Epithelial cell of proximal tubule (primary cell): ENCODE data around the gene C9orf43. TPM values are rescaled to one million over a fixed set of nuclear protein-coding genes. Genes with fewer than 3 reads are reported as not detected.
A peak's percentile ranks its signal among the peaks of the same experiment; 100 is the strongest.

ENCODE experiments used
- DNase-seq: peaks from one replicate; pipeline ENCODE4 v3.0.0-alpha.2; 2011; ENCODE audit warnings: low read depth
- H3K4me3 ChIP-seq: 2 replicates; pipeline ENCODE4 v1.5.1; 2011; ENCODE audit warnings: low read depth, mild to moderate bottlenecking, low read length
- total RNA-seq: library from RNA; depleted of rRNA; stranded (reverse); fragments of >200 nt; gene quantifications from 2 replicates; pipeline ENCODE4 v1.2.3, GENCODE V29; 2015
- TF ChIP-seq, protein P1 (sequence below): conservative IDR thresholded peaks from 2 replicates; pipeline ENCODE4 v1.5.1; 2012; ENCODE audit warnings: low read depth, mild to moderate bottlenecking, low read length

Gene C9orf43
- total RNA-seq, 1 donor from 2014 or later = not detected

DNA sequence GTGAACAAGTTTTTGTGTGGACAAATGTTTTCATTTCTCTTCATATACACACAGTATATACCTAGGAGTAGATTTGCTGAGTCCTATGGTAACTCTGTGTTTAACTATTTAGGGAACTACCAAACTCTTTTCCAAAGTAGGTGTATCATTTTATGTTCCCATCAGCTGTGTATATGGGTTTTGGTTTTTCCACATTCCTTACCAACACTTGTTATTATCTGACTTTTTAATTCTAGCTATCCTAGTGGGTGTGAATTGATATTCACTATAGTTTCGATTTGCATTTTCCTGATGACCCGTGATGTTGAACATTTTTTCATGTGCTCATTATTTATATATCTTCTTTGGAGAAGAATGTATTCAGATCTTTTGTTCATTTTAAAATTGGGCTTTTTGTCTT, 56.6 kb downstream of the C9orf43 start:
- DNase-seq = no peak
- H3K4me3 ChIP-seq = no peak overlapping the region
- TF ChIP-seq, protein P1, sequence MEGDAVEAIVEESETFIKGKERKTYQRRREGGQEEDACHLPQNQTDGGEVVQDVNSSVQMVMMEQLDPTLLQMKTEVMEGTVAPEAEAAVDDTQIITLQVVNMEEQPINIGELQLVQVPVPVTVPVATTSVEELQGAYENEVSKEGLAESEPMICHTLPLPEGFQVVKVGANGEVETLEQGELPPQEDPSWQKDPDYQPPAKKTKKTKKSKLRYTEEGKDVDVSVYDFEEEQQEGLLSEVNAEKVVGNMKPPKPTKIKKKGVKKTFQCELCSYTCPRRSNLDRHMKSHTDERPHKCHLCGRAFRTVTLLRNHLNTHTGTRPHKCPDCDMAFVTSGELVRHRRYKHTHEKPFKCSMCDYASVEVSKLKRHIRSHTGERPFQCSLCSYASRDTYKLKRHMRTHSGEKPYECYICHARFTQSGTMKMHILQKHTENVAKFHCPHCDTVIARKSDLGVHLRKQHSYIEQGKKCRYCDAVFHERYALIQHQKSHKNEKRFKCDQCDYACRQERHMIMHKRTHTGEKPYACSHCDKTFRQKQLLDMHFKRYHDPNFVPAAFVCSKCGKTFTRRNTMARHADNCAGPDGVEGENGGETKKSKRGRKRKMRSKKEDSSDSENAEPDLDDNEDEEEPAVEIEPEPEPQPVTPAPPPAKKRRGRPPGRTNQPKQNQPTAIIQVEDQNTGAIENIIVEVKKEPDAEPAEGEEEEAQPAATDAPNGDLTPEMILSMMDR = no peak

DNA sequence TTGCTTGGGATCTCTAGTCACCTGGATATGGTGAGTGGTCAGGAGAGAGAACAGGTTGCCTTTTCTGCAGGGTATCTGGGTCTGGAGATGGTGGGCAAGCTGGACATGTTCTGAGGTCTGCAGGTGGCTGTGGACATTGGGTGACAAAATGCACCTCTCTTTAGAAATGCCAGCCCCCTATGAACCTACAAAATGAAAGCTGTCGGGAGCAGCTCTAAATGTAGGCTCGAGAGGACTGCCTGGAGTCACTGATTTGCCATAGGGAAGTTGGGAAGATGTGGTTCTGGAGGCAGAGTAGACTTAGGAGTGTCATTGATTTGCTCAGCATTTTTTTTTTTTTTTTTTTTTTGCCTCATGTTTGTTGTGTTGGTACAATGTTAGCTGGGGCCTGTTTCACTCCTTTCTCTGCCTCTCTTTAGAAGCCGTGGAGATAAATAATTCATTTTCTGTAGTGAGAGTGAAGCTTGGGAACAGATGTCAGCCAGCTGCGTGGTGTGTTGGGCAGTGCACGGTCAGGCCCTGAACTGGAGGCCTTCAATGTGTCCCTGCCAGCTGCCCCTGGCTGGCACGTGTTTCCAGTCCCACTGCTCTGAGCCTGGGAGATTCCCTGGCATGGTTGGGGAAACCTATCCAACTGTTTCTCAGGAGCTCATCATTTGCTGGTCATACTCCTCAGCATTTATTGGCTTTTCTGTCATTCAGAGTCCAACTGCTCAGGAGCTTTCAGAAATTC, 58.3 kb downstream of the C9orf43 start:
- peak; percentile 67 for DNase-seq
- TF ChIP-seq, protein P1 = no peak

DNA sequence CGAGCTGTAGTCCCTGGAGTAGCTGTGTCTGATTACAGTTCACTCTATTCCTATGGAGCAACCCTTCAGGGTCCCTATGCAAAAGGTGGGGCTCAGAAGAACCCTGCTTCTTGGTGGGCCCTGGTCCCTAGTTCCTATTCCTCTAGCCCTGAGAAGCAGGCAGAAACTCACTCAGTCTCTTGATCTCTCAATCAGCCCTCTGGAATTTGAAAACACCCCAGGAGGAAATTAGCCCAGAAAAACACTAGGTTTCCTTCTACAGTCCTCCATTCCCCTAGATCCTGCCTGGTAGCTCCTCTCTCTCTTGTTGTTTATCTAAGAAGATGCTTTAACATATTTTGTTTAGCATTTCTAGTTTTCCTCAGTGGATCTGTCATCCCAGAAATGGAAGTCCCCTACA, 60.6 kb downstream of the C9orf43 start:
- H3K4me3 ChIP-seq = no peak overlapping the region
- TF ChIP-seq, protein P1 = no peak
- no peak for DNase-seq

More for the DNA sequence above, 58.3 kb downstream of the C9orf43 start:
- no peak overlapping the region for H3K4me3 ChIP-seq

DNA sequence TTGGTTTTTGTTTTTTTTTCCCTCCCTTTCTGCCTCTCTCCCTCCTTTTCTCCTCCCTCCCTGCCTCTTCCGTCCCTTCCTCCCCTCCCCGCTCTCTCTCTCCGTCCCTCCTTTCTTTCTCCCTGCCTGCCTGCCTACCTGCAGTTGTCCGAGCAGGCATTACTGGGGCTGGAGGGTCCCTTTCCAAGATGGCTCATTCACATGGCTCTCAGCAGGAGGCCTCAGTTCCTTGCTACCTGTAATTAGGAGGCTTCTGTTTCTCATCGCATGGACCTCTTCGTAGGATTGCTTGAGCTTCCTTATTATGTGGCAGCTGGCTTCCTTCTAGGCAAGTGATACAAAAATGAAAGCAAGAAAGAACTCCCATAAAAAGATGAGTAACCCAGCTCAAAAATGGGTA, 61.0 kb downstream of the C9orf43 start:
- TF ChIP-seq, protein P1 = no peak

DNA sequence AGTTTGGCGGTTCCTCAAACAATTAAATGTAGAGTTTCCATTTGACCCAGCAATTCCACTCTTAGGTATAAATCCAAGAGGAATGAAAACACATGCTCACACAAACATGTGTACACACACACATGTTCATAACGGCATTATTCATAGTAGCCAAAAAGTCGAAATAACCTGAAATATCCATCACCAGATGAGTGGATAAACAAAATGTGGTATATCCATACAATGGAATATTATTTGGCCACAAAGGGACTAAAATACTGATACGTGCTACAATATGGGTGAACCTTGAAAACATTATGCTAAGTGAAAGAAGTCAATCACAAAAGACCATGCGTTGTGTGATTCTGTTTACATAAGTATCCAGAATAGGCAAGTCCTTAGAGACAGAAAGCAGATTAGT, 61.7 kb downstream of the C9orf43 start:
- no peak overlapping the region for H3K4me3 ChIP-seq
- DNase-seq = no peak
- TF ChIP-seq, protein P1 = no peak

More for the DNA sequence above, 61.0 kb downstream of the C9orf43 start:
- no peak for DNase-seq
- H3K4me3 ChIP-seq = no peak overlapping the region

DNA sequence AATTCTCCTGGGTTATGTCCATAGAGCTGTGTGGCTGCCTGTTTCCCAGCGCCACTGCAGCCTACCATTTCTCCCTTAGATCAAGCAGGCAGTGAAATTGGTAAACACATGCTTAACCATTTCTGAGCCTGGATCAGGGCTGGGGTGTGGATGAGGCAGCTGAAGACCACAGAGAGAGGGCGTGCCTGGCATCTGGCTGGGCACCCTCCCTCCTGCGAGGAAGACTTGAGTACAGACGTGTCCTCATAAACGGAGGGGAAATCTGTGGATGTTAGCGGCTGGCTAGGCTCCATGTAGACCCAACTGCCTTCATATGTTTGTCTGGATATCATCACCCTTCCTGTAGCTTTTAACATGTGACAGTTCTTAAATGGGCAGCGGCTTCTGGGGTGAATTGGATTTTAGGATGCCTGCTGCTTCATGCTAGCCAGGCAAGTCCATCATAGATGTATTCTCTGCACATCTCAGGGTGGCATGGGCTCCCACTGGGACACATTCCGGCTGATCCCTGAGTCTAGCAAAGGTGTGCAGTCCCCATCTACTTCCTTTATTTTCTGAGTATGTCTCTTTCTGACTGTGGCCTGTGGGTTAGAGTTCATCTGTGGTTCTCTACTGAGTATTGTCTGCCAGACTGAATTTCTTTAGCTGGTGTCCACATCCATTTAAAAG, 63.9 kb downstream of the C9orf43 start:
- TF ChIP-seq, protein P1 = no peak
- no peak overlapping the region for H3K4me3 ChIP-seq

DNA sequence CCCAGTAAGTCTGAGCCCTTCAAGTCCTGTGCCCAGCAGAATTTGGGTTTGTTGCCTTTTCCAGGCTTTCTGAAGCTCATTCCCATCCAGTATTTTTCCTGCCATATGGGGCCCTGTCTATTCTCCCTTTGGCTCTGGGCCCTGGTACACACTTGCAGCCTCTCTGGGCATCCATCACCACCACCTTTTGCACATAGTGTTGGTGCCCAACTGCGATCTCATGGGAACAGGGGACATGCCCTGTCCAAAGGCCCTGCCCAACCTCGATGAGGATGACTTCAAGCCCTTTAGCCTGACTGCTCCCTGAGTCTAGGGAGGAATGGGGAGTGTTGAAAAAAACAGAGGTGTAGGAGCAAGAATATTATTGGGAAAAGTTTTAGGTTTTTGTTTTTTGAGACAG, 64.5 kb downstream of the C9orf43 start:
- DNase-seq = no peak
- H3K4me3 ChIP-seq = no peak overlapping the region
- TF ChIP-seq, protein P1 = no peak

More for the DNA sequence above, 63.9 kb downstream of the C9orf43 start:
- no peak for DNase-seq
